Fibroblast of the aortic adventitia (primary cell): ENCODE results near the gene SLC37A1. TPM values are rescaled to one million over a fixed set of nuclear protein-coding genes. Genes with fewer than 3 reads are reported as not detected.

Experiments used
- DNase-seq: peaks from one replicate; pipeline ENCODE4 v3.0.0-alpha.2; 2010; ENCODE audit warnings: low read depth
- H3K4me3 ChIP-seq: 2 replicates; pipeline ENCODE4 v1.5.1; 2011; ENCODE audit warnings: low read depth, mild to moderate bottlenecking, control low read depth, low read length, moderate library complexity
- CTCF ChIP-seq: IDR thresholded peaks from 2 replicates; pipeline ENCODE4 v1.5.1; 2011; ENCODE audit warnings: mild to moderate bottlenecking, low read length, control low read depth, inconsistent platforms; ENCODE audit not compliant: insufficient read depth
- total RNA-seq: library from RNA; depleted of rRNA; stranded (reverse); fragments of >200 nt; gene quantifications from 2 replicates; pipeline ENCODE4 v1.2.3, GENCODE V29; 2012; ENCODE audit warnings: low replicate concordance

The SLC37A1 gene
- total RNA-seq, result 0.27 and 2.5 TPM in 2 replicates

GRCh38 chr21:42513151-42513984, at the start of gene SLC37A1:
Gene SLC37A1, plus strand, starts transcription at chr21:42513852. Its CDS starts 4,603 bp downstream, at chr21:42518455.
- no peak for DNase-seq

GRCh38 chr21:42463861-42464515, 49.7 kb upstream of the SLC37A1 start:
- no peak overlapping the region for H3K4me3 ChIP-seq
- TF ChIP-seq CTCF, result no peak
- DNase-seq, result peak; percentile 51

More at GRCh38 chr21:42513151-42513984, at the start of gene SLC37A1:
- peak within 1 kb of the TSS; percentile 62 for H3K4me3 ChIP-seq
- TF ChIP-seq CTCF, result no peak

DNA sequence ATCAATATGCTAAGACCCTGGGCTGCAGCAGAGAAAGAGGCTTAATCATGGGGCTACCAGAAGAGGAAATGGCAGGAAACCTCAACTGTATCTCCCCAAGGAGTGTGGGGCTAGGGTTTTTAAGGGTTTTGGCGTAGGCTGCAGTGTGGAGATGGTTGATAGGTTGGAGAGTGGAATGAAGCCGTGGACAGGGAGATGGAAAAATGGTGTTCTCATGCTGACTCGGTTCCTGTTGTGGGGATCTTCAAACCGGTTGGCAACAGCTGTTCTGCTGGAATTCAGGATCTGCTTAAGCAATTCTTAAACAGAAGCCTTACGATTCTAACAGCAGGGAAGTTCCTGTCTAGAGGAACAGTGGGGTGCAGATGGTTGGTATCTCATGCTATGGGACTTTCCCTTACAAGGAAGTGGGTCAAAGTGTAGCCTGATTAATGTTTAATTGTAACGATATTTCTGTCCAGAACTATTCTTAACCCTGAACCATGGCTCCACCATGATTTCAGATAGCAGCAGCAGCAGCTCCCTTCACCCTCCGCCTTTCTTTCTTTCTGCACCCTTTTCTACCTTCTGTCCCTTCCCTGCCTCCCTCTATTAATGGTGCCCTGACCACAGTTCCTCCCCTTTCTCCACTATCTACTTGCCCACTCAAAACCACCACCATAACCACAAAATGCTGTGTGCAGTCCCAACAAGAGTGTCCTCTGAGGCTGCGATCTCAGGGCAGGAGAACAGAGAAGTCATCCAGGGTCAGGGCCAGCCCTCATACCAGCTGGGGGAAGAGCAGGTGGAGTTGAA, 48.4 kb upstream of the SLC37A1 start:
- no peak for TF ChIP-seq CTCF
- no peak overlapping the region for H3K4me3 ChIP-seq
- no peak for DNase-seq

- no peak for DNase-seq
- H3K4me3 ChIP-seq, result no peak overlapping the region
- TF ChIP-seq CTCF, result no peak
Measured at GRCh38 chr21:42465803-42466127, 47.9 kb upstream of the SLC37A1 start.

DNA sequence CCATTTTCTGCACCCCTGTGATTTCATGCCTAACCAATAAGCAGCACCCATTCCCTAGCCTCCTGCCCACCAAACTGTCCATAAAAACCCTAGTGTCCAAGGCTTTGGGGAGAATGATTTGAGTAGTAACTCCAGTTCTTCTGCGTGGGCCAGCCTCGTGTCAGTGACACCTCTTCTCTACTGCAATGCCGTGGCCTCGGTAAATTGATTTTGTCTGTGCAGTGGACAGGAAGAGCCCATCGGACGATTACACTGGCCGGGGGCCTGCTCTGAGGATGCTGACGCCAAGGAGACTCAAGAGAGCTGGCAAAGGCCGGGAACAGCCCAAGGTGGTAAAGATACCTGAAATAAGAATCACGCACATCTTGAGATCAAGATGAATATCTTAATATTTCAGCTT, 47.0 kb upstream of the SLC37A1 start:
- no peak for TF ChIP-seq CTCF
- DNase-seq, result no peak
- no peak overlapping the region for H3K4me3 ChIP-seq

- peak; percentile 2 for DNase-seq
- H3K4me3 ChIP-seq, result no peak overlapping the region
Measured at GRCh38 chr21:42467140-42467983, 46.3 kb upstream of the SLC37A1 start.

More at GRCh38 chr21:42467140-42467983, 46.3 kb upstream of the SLC37A1 start:
- no peak for TF ChIP-seq CTCF
